GM12878 (cell line): ENCODE data around the gene IL3. TPM values are rescaled to one million over a fixed set of nuclear protein-coding genes. Genes with fewer than 3 reads are reported as not detected.
A peak's percentile ranks its signal among the peaks of the same experiment; 100 is the strongest.

Experiments used
- ATAC-seq: fragments of 200-7000 bp; cut with Tn5 transposase; 3 replicates; pipeline ENCODE4 v1.9.1; 2020; ENCODE audit warnings: mild to moderate bottlenecking, moderate library complexity
- BruUV-seq: library from RNA; stranded (reverse); fragments of 400-500 nt; replicated peaks from 2 replicates; lab custom pipeline; 2021; lab: Mats Ljungman, UMichigan
- CTCF ChIA-PET: fragments of 300-600 bp; sonication (Branson Sonifier 250); formaldehyde crosslinking; extraction: SDS; loops from one replicate; lab custom pipeline; 2021; ENCODE audit warnings: inconsistent platforms; lab: Yijun Ruan, JAX
- POLR2A ChIA-PET: fragments of 350-600 bp; formaldehyde crosslinking; extraction: SDS; loops from one replicate; lab custom pipeline; 2021; ENCODE audit warnings: inconsistent platforms; lab: Charles Lee
- RAD21 ChIA-PET: fragments of 300-600 bp; sonication (Branson Sonifier 250); formaldehyde crosslinking; loops from one replicate; lab custom pipeline; 2023; ENCODE audit warnings: antibody characterized with exemption; ENCODE audit not compliant: unreplicated experiment; lab: Charles Lee
- SMC1A ChIA-PET: fragments of 300-600 bp; sonication (Branson Sonifier 250); formaldehyde crosslinking; loops from one replicate; lab custom pipeline; 2023; ENCODE audit not compliant: unreplicated experiment, uncharacterized antibody; lab: Charles Lee
- DNase-seq: peaks from one replicate; pipeline ENCODE4 v3.0.0-alpha.2; 2011; ENCODE audit warnings: low read depth, low spot score
- FAIRE-seq: peaks from 3 replicates; lab custom pipeline; 2011; peaks lifted over from hg19 to GRCh38; lab: Jason Lieb, UNC
- H2AFZ ChIP-seq: 2 replicates; pipeline ENCODE4 v1.6.0; 2011; ENCODE audit warnings: low read depth, low read length, control low read depth; ENCODE audit not compliant: control insufficient read depth
- H3K27ac ChIP-seq: 2 replicates; pipeline ENCODE4 v1.5.1; 2011; ENCODE audit warnings: control low read depth; ENCODE audit not compliant: control insufficient read depth, insufficient read depth
- H3K27me3 ChIP-seq, 2 experiments: replicated peaks in 1 of 2; 2 replicates each; pipeline versions ENCODE4 v1.6.0 to v1.6.1; 2011; ENCODE audit warnings: low read length in 1 of 2; ENCODE audit not compliant: control insufficient read depth in 2 of 2, insufficient read depth in 2 of 2
- H3K36me3 ChIP-seq, 2 experiments: 2 replicates each; pipeline ENCODE4 v1.5.1; 2011; ENCODE audit warnings: low read length in 1 of 2; ENCODE audit not compliant: control insufficient read depth in 2 of 2, insufficient read depth in 2 of 2
- H3K4me1 ChIP-seq: 2 replicates; pipeline ENCODE4 v1.6.1; 2011; ENCODE audit warnings: mild to moderate bottlenecking, low read length, moderate library complexity, mixed read lengths; ENCODE audit not compliant: control insufficient read depth, insufficient read depth
- H3K4me2 ChIP-seq: 2 replicates; pipeline ENCODE4 v1.6.0; 2011; ENCODE audit warnings: control low read depth; ENCODE audit not compliant: control insufficient read depth, insufficient read depth
- H3K4me3 ChIP-seq: fragments of 200-600 bp; sonication (generic); 2 replicates; pipeline ENCODE4 v1.5.1; 2016
- H3K79me2 ChIP-seq: 2 replicates; pipeline ENCODE4 v1.6.0; 2011; ENCODE audit warnings: low read length; ENCODE audit not compliant: control insufficient read depth, insufficient read depth
- H3K9ac ChIP-seq: 2 replicates; pipeline ENCODE4 v1.8.0; 2011; ENCODE audit warnings: low read length, control low read depth, mixed read lengths; ENCODE audit not compliant: control insufficient read depth, insufficient read depth
- H3K9me3 ChIP-seq: replicated peaks from 3 replicates; pipeline ENCODE4 v1.5.1; 2011; ENCODE audit warnings: mild to moderate bottlenecking, low read length; ENCODE audit not compliant: control insufficient read depth, insufficient read depth
- H4K20me1 ChIP-seq: 2 replicates; pipeline ENCODE4 v1.6.0; 2011; ENCODE audit not compliant: control insufficient read depth, insufficient read depth
- BHLHE40 ChIP-seq, 2 experiments: fragments of 450-650 bp in 1 of 2; IDR thresholded peaks; 2 replicates each; pipeline ENCODE4 v1.6.1; 2011 to 2017; ENCODE audit warnings: low read depth in 2 of 2, borderline replicate concordance in 1 of 2, improper control_type of control experiment in 1 of 2, low read length in 1 of 2, mild to moderate bottlenecking in 1 of 2
- RELB ChIP-seq: fragments of 450-650 bp; IDR thresholded peaks from 2 replicates; pipeline ENCODE4 v1.6.1; 2017; ENCODE audit warnings: low read depth, mild to moderate bottlenecking, moderate library complexity
- WGBS: methylation state at CpG from one replicate; pipeline ENCODE4 v1.1.6; 2016; ENCODE audit warnings: low lambda C conversion rate; ENCODE audit not compliant: insufficient replicate concordance, insufficient coverage; ENCODE audit errors: missing lambda C conversion rate; 5-methylcytosine and 5-hydroxymethylcytosine counted together
- in situ Hi-C: fragments of 300-500 bp; cut with MboI; formaldehyde crosslinking; loops from 9 replicates; pipeline ENCODE4 v1.14.3; 2018; ENCODE audit warnings: mixed read lengths
- intact Hi-C: fragments of 100-400 bp; cut with micrococcal nuclease; formaldehyde crosslinking; loops from one replicate; pipeline ENCODE4 v1.14.2; 2022; ENCODE audit not compliant: unreplicated experiment
- polyA plus RNA-seq, 11 experiments: library from polyadenylated mRNA; depleted of rRNA in 4 of 11; unstranded in 6 of 11; stranded (reverse) in 5 of 11; fragments of >200 nt; fragmentation: Nextera tagmentation in 4 of 11; fragmentation: Illumina TruSeq in 1 of 11; extraction: Ambion mirVana in 4 of 11; extraction: Trizol in 1 of 11; gene quantifications; 1 replicate in 1 of 11; 2 replicates in 10 of 11; pipeline versions ENCODE4 v1.2.1 to v1.2.3, GENCODE V29; 2011 to 2016; ENCODE audit warnings: inconsistent platforms in 2 of 11, missing spikeins in 2 of 11, low read depth in 1 of 11
- total RNA-seq, 4 experiments: library from RNA; depleted of rRNA in 3 of 4; stranded (reverse); fragments of >200 nt in 3 of 4; fragmentation: Illumina TruSeq in 1 of 4; extraction: Trizol in 1 of 4; gene quantifications; 2 replicates each; pipeline versions ENCODE4 v1.2.1 to v1.2.3, GENCODE V29; 2013 to 2021

The IL3 gene
- total and polyA plus RNA-seq, 10 of the 15 experiments (the other 5 are each of a cell fraction or from before 2014, with no cell fraction given) = not detected

- H3K4me2 ChIP-seq = no peak overlapping the region
- H3K9ac ChIP-seq = no peak overlapping the region
- FAIRE-seq (no peak), ATAC-seq (peak; percentile 24; the same call in 2 of the 3 replicates), DNase-seq (no peak)
- H2AFZ ChIP-seq = no peak overlapping the region
- no peak overlapping the region for H3K4me3 ChIP-seq
- BruUV-seq = no TSS peak
- ChIA-PET RAD21 (interaction anchor here (0.5 kb wide), 1 partner anchor 408 kb away, joined by 4 read pairs; no protein-coding TSS in a partner anchor), CTCF (interaction anchor here (0.7 to 3.4 kb wide), 2 partner anchors 7 to 1240 kb away, joined by 3 to 15 read pairs; no protein-coding TSS in a partner anchor), POLR2A (no interaction called here), SMC1A (no interaction called here)
- H3K36me3 ChIP-seq = no peaks in the 10 kb centered on the region
- H4K20me1 ChIP-seq = no peaks in the 10 kb centered on the region
- in situ Hi-C loops = no loop called here
- H3K27ac ChIP-seq = no peak overlapping the region
- WGBS = 36% methylated on average over 12 of the region's 12 CpGs
- H3K79me2 ChIP-seq = no peaks in the 10 kb centered on the region
- H3K9me3 ChIP-seq = no peaks in the 10 kb centered on the region
- H3K27me3 ChIP-seq = peaks cover 0 to 2% of the 10 kb centered on the region in 2 experiments; a peak in 3 of 4 replicates
- H3K4me1 ChIP-seq = no peaks in the 10 kb centered on the region
- intact Hi-C loops = no loop called here
- TF ChIP-seq RELB (no peak), BHLHE40 (IDR thresholded peaks at IDR 0.05; ENCODE audit: borderline replicate concordance in 1 of 2, low read depth in 2 of 2, low read length in 1 of 2) (peak in 1 of 2 experiments; percentile 20; a peak in 1 of 4 replicates)
Observed at GRCh38 chr5:132055808-132056609, 4.4 kb upstream of the IL3 start.
